ENCODE results near the gene FAT4. TPM values are rescaled to one million over a fixed set of nuclear protein-coding genes. Genes with fewer than 3 reads are reported as not detected.
A peak's percentile ranks its signal among the peaks of the same experiment; 100 is the strongest.

The FAT4 gene, protein sequence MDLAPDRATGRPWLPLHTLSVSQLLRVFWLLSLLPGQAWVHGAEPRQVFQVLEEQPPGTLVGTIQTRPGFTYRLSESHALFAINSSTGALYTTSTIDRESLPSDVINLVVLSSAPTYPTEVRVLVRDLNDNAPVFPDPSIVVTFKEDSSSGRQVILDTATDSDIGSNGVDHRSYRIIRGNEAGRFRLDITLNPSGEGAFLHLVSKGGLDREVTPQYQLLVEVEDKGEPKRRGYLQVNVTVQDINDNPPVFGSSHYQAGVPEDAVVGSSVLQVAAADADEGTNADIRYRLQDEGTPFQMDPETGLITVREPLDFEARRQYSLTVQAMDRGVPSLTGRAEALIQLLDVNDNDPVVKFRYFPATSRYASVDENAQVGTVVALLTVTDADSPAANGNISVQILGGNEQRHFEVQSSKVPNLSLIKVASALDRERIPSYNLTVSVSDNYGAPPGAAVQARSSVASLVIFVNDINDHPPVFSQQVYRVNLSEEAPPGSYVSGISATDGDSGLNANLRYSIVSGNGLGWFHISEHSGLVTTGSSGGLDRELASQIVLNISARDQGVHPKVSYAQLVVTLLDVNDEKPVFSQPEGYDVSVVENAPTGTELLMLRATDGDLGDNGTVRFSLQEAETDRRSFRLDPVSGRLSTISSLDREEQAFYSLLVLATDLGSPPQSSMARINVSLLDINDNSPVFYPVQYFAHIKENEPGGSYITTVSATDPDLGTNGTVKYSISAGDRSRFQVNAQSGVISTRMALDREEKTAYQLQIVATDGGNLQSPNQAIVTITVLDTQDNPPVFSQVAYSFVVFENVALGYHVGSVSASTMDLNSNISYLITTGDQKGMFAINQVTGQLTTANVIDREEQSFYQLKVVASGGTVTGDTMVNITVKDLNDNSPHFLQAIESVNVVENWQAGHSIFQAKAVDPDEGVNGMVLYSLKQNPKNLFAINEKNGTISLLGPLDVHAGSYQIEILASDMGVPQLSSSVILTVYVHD (N-terminal part only)
- total RNA-seq: 0.52 TPM

DNA sequence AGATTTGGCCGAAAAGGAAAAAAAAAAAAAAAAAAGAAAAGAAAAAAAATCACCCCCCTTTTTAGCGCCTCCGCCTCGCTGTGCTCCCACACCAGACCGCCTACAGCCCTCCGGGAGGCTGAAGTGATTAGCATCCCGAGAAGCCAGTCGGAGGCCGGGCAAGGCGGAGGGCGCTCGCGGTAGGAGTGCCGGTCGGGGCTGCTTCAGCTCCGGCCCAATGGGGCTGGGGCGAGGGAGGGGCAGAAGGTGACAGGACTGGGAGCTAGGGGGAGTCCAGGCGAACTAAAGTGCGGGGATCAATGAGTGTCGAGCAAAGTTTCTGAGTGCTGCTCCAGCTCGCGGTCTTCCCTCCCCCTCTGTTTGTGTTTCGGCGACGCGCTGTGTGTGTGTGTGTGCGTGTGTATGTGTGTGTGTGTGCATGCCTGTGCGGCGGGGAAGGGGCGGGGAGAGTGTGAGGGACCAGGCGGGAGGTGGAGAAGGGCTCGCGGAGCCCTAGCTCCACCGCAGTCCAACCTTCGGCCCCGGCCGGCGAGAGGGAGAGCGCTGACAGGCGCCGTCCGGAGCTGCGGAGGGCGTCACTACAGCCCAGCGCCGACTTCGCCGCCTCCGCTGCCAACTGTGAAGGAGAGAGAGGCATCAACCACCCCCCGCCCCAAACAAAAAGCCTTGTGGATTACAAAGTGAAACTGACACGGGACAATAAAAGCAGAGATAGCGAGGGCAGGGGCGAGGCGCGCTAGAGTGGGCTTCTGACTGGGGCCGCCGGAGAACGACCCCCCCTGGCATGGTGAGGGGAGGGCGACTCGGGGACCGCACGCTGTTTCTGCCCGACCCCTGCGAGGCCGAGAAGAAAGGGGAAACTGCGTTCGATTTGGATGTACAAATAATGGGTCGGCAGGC is at the start of gene FAT4:
TSS of gene FAT4 (plus strand) at position 280 of the 900 bp plus-strand sequence. CDS start 1,457 bp downstream, outside the sequence.
- Histone ChIP-seq H3K27me3 (ENCODE audit: insufficient read depth, low read length) (peaks cover 59% of the 10 kb centered on the region), H3K4me3 (ENCODE audit: low read length) (peak within 1 kb of the TSS; percentile 34), H3K4me1 (ENCODE audit: insufficient read depth, low read length) (peaks cover 33% of the 10 kb centered on the region), H3K9me3 (ENCODE audit: low read depth, low read length) (no peaks in the 10 kb centered on the region)

GRCh38 chr4:125265846-125266245 is 48.9 kb upstream of the FAT4 start:
- no peak overlapping the region for H3K4me3 ChIP-seq (ENCODE audit: low read length)
- H3K4me1 ChIP-seq (ENCODE audit: insufficient read depth, low read length): no peaks in the 10 kb centered on the region
- H3K9me3 ChIP-seq (ENCODE audit: low read depth, low read length): no peaks in the 10 kb centered on the region
- H3K27me3 ChIP-seq (ENCODE audit: insufficient read depth, low read length): no peaks in the 10 kb centered on the region

GRCh38 chr4:125266901-125267604 is 47.7 kb upstream of the FAT4 start:
- Histone ChIP-seq H3K4me1 (ENCODE audit: insufficient read depth, low read length) (no peaks in the 10 kb centered on the region), H3K4me3 (ENCODE audit: low read length) (no peak overlapping the region), H3K9me3 (ENCODE audit: low read depth, low read length) (no peaks in the 10 kb centered on the region), H3K27me3 (ENCODE audit: insufficient read depth, low read length) (no peaks in the 10 kb centered on the region)

DNA sequence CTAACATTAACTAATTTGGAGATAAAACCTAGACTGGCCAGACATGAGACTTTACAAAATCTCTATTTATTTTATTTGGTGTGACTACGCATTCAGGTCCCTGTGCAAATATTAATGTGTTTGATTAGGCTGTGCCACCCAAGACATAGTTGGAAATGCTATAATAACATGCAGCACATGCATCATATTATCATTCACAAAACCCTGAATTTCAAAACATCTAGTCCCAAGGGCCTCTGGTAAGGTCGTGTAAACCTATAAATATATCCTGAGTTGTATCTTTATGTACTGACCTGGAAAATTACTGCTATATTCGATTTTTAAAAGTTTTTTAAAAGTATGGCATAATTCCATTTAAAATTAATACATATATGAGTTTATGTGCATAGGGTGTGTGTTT is 47.1 kb upstream of the FAT4 start:
- no peaks in the 10 kb centered on the region for H3K4me1 ChIP-seq (ENCODE audit: insufficient read depth, low read length)
- H3K4me3 ChIP-seq (ENCODE audit: low read length): no peak overlapping the region
- H3K27me3 ChIP-seq (ENCODE audit: insufficient read depth, low read length): no peaks in the 10 kb centered on the region
- no peaks in the 10 kb centered on the region for H3K9me3 ChIP-seq (ENCODE audit: low read depth, low read length)

DNA sequence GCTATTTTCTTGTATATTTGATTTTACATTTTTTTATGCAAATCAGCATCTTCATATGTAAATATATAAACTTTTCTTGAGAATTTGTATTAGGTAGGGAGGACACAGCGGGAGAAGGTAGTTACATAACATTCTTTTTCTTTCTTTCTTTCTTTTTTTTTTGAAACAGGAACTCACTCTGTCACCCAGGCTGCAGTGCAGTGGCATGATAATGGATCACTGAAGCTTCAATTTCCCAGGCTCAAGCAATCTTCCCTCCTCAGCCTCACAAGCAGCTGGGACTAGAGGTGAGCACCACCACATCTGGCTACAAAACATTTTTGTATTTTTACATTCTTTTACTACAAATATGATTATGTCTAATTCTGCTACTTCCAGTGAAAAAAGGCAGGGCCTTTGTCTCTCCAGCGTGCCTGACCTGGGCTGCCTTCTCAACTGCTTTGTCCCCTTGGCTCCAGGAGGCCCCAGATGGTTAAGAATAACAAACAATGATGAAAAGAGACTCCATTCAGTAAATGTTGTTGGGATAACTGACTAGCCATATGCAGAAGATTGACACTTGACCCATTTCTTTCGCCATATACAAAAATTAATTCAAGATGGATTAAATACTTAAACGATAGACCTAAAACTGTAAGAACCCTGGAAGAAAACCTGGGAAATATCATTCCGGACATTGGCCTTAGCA is 46.5 kb upstream of the FAT4 start:
- Histone ChIP-seq H3K4me3 (ENCODE audit: low read length) (no peak overlapping the region), H3K27me3 (ENCODE audit: insufficient read depth, low read length) (no peaks in the 10 kb centered on the region), H3K4me1 (ENCODE audit: insufficient read depth, low read length) (no peaks in the 10 kb centered on the region), H3K9me3 (ENCODE audit: low read depth, low read length) (no peaks in the 10 kb centered on the region)

GRCh38 chr4:125276811-125277210 is 37.9 kb upstream of the FAT4 start:
- no peaks in the 10 kb centered on the region for H3K9me3 ChIP-seq (ENCODE audit: low read depth, low read length)
- H3K27me3 ChIP-seq (ENCODE audit: insufficient read depth, low read length): no peaks in the 10 kb centered on the region
- H3K4me3 ChIP-seq (ENCODE audit: low read length): no peak overlapping the region
- H3K4me1 ChIP-seq (ENCODE audit: insufficient read depth, low read length): no peaks in the 10 kb centered on the region

GRCh38 chr4:125277790-125278189 is 37.0 kb upstream of the FAT4 start:
- Histone ChIP-seq H3K4me3 (ENCODE audit: low read length) (no peak overlapping the region), H3K27me3 (ENCODE audit: insufficient read depth, low read length) (no peaks in the 10 kb centered on the region), H3K4me1 (ENCODE audit: insufficient read depth, low read length) (no peaks in the 10 kb centered on the region), H3K9me3 (ENCODE audit: low read depth, low read length) (no peaks in the 10 kb centered on the region)

DNA sequence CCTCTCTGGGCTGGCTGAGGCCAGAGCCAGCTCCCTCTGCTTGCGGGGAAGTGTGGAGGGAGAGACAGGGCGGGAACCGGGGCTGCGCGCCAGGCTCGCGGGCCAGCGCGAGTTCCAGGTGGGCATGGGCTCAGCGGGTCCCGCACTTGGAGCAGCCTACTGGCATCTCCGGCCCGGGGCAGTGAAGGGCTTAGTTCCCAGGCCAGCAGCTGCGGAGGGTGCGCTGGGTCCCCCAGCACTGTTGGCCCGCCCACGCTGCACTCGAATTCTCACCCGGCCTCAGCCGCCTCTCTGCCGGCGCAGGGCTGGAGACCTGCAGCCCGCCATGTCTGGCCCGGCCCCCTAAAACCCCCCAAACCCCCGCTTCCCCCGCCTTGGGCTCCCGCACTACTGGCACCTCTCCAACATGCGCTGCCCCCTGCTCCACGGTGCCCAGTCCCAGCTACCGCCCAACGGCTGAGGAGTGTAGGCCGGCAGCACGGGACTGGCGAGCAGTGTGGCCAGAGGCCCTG is 33.8 kb upstream of the FAT4 start:
- no peaks in the 10 kb centered on the region for H3K9me3 ChIP-seq (ENCODE audit: low read depth, low read length)
- no peaks in the 10 kb centered on the region for H3K4me1 ChIP-seq (ENCODE audit: insufficient read depth, low read length)
- no peaks in the 10 kb centered on the region for H3K27me3 ChIP-seq (ENCODE audit: insufficient read depth, low read length)
- no peak overlapping the region for H3K4me3 ChIP-seq (ENCODE audit: low read length)

DNA sequence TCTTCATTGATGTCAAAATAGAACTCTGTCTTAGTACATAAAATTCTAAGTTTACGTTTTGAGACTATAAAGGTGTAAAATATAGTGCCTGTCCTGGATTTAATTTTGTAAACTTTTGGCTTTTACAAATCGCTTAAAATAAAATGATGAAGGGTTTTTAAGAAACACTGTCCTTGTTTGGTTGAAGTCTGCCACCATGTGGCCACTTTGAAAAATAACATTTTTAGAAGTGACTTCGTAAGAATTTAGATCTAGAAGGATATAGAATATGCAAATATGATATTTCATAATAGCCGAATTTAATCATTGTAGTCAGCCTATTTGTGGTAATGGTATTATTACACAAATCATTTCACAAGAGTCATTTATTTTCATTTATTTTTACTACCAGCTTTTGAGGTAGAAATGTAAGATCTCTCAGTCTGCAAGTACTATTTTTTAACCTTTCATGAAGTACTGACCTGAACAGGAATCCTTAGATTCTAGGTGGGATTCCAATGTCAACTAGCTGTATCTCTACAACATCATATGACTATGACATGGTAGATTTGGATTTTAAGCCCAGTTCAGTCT is 31.0 kb upstream of the FAT4 start:
- H3K9me3 ChIP-seq (ENCODE audit: low read depth, low read length): no peaks in the 10 kb centered on the region
- H3K4me1 ChIP-seq (ENCODE audit: insufficient read depth, low read length): no peaks in the 10 kb centered on the region
- H3K27me3 ChIP-seq (ENCODE audit: insufficient read depth, low read length): no peaks in the 10 kb centered on the region
- no peak overlapping the region for H3K4me3 ChIP-seq (ENCODE audit: low read length)

- Histone ChIP-seq H3K9me3 (ENCODE audit: low read depth, low read length) (no peaks in the 10 kb centered on the region), H3K4me1 (ENCODE audit: insufficient read depth, low read length) (no peaks in the 10 kb centered on the region), H3K27me3 (ENCODE audit: insufficient read depth, low read length) (no peaks in the 10 kb centered on the region), H3K4me3 (ENCODE audit: low read length) (no peak overlapping the region)
Observed at GRCh38 chr4:125297116-125297515, 17.6 kb upstream of the FAT4 start.

DNA sequence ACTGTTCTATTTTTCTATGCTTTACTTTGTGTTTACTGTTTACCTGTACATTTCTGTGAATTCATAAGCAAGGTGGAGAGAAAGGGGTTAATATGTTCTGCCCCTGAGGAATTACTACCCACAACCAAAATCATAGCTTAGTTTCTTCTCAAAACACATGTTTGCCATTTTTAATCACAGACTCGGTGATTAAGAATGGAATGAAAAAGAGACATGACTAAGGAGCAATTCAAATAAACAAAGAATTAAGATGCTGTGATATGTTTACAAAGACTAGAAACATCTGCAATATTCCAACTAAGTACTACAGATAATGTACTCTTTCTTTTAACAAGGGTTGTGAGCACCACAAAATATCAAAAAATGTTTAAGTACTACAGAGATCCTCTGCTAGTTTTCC is 11.7 kb upstream of the FAT4 start:
- H3K27me3 ChIP-seq (ENCODE audit: insufficient read depth, low read length): no peaks in the 10 kb centered on the region

DNA sequence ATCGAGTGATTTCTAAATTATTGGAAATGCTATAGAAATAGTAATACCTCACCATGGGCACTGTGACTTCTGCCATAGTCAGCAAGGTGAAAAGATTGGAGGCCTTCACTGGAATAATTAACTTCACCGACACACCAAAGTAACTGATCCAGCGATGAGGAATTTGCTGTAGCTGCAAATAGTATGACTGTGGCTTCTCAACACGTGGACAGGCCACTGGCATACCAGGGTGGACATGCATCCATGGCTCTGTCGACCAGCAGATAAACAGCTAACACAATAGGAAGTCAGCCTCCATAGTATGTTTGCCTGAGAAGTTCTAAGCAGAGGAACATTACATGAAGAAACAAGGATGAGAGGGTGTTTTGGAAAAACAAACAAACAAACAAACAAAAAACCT is 10.9 kb upstream of the FAT4 start:
- Histone ChIP-seq H3K4me1 (ENCODE audit: insufficient read depth, low read length) (no peaks in the 10 kb centered on the region), H3K4me3 (ENCODE audit: low read length) (no peak overlapping the region), H3K27me3 (ENCODE audit: insufficient read depth, low read length) (no peaks in the 10 kb centered on the region), H3K9me3 (ENCODE audit: low read depth, low read length) (no peaks in the 10 kb centered on the region)

More for the DNA sequence above, 11.7 kb upstream of the FAT4 start:
- H3K4me3 ChIP-seq (ENCODE audit: low read length): no peak overlapping the region
- no peaks in the 10 kb centered on the region for H3K4me1 ChIP-seq (ENCODE audit: insufficient read depth, low read length)
- H3K9me3 ChIP-seq (ENCODE audit: low read depth, low read length): no peaks in the 10 kb centered on the region

- no peak overlapping the region for H3K4me3 ChIP-seq (ENCODE audit: low read length)
- no peaks in the 10 kb centered on the region for H3K27me3 ChIP-seq (ENCODE audit: insufficient read depth, low read length)
- no peaks in the 10 kb centered on the region for H3K9me3 ChIP-seq (ENCODE audit: low read depth, low read length)
- no peaks in the 10 kb centered on the region for H3K4me1 ChIP-seq (ENCODE audit: insufficient read depth, low read length)
Observed at GRCh38 chr4:125306112-125306511, 8.6 kb upstream of the FAT4 start.

Data from mononuclear cell (primary cell).